GM12892 (cell line): ENCODE results near the gene SLC38A3.

Experiments
- POLR2A ChIP-seq: IDR thresholded peaks from 2 replicates; pipeline ENCODE4 v1.6.1; 2011; ENCODE audit warnings: low read depth, low read length, control low read depth
- POLR2AphosphoS5 ChIP-seq: IDR thresholded peaks from 2 replicates; pipeline ENCODE4 v1.6.1; 2011; ENCODE audit warnings: low read depth, low read length, control low read depth

DNA sequence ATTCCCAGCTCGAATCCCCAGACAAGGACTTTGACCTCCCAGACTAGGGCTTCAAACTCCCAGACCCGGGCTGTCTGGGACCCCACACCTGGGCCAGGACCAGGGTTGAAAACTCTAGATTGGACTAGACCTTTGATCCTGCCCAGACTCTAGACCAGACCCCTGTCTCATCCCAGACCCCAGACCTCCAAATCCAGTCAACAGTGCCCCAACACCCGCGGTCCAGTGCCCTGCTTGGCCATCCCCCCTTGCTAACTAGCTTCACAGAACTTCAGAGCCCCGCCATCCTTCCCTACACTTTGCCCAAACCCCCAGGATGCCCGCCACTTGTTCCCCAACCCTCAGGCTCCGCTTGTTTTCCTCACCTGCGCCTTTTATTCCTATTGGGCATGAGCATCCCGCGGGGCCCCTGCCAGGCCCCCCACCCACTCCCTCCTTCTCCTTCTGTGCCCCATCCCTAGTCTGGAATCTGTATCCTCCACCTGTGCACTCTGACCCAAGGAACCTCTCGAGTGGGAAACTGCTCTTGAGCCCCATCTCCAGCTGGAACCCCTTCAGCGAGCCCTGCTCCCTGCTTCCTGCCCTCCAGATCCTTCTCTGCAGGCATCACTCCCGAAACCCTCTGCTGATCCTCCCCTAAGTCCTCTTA is 31.5 kb downstream of the SLC38A3 start:
- TF ChIP-seq POLR2A: no peak
- TF ChIP-seq POLR2AphosphoS5: no peak
